HUDEP-2 (cell line): ENCODE measurements around the gene PDE11A.

ENCODE experiments used
- DNase-seq, 76 experiments: peaks; one replicate each; lab custom pipeline; 2025; ENCODE audit not compliant: unreplicated experiment in 76 of 76; lab: John Stamatoyannopoulos, UW

PDE11A gene

GRCh38 chr2:177586154-177586553 is 486.4 kb downstream of the PDE11A start:
- DNase-seq, result no peak

DNA sequence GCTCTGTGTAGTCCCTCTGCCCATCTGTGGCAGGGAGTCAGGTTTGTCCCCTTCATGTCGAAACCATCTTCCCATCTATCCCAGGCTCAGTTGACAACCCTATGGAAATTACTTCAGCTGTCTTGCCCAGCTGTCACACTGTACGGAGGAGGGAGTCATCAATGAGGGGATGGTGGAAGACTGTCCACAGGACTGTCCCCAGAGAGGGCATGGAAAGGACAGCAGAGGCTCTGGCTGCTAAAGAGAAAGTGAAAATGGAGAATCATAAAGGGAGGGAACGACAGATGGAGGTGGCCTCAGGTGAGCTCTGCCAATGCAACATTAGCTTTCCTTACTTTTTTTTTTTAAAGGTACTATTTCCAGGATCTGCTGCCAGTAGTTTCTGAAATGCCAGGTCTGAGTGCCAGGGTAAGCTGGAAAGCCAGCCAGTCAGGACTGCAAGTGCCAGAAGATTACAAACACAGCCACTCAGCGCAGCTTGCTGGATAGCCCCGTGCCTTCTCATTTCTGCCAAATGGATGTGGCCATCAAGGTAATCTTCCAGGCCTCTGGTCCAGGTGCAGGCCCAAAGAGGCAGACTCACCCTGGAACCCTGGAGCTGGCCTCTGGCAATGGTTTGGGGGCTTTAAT is 487.2 kb downstream of the PDE11A start:
- DNase-seq, result no peak

DNA sequence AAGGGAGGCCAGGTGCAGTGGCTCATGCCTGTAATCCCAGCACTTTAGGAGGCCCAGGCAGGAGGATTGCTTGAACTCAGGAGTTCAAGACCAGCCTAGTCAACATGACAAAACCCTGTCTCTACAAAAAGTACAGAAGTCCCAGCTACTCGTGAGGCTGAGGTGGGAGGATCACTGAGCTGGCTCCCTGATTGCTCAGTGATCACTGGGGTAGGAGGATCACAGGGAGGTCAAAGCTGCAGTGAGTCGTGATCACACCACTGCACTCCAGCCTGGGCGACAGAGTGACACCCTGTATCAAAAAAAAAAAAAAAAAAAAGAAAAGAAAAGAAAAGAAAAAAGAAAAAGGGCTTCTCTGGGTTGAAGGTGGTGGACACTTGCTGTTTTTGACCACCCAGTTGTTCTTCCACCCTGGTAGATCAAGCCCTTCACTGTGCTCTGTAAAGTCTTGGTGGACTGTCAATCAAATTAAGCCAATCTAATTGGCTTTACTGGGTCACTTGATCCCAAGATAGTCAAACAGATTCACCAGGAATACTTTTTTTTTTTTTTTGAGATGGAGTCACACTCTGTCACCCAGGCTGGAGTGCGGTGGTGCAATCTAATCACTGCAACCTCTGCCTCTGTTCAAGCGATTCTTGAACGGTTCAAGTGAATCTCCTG is 488.4 kb downstream of the PDE11A start:
- DNase-seq, result no peak

DNA sequence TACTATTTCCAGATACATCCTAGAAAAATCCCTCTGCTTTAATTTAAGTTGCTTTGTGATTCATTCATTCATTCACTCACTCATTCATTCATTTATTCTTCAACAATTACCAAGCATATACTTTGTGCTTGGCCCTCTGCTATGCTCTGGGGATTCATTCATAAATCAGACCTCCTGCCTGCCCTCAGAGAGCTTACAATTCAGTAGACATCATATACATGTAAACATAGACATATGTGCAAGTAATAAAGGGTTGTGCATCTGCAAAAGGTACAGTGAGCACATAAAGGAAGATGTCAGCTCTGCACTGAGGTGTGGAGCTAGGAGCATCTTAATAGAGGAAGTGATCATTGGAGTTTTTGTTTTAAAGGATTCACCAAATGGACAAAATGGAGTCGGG is 490.6 kb downstream of the PDE11A start:
- no peak for DNase-seq

DNA sequence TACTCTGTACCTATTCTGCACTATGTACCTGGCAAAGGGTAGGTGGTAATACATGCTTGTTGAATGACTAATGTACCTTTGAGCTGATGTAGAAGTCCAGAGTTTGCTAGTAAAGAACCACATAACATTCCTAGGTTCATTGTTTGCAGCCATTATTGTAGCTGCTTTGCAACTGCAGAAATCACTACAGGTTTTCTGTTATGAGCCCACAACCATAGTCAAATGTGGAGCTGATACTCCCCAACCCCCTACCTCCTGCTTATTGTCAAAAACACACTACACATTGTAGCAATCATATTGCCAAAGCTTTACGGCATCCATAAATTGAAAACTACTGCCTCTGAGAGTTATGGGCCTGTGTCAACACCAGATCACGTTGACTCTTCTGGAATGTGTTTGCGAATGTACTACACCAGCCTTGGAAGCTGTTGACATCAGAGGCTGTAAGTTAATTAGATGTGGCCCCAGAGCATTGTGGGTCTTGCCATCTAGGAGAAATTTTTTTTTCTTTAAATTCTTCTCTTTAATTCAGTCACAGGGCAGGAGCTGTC is 493.0 kb downstream of the PDE11A start:
- no peak for DNase-seq

DNA sequence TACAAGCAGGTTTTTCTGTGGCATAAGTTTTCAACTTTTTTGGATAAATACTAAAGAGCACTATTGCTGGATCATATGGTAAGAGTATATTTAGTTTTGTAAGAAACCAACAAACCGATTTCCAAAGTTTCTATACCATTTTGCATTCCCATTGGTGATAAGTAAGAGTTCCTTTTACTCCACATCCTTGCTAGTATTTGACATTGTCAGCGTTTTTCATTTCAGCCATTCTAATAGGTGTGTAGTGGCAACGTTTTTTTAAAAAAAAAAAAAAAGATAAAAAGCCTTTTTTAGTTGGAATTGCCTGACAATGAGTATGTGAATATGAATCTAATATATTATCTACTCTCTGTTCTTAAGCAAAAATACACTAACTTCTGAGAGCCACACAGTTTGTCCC is 494.1 kb downstream of the PDE11A start:
- DNase-seq, result no peak

DNA sequence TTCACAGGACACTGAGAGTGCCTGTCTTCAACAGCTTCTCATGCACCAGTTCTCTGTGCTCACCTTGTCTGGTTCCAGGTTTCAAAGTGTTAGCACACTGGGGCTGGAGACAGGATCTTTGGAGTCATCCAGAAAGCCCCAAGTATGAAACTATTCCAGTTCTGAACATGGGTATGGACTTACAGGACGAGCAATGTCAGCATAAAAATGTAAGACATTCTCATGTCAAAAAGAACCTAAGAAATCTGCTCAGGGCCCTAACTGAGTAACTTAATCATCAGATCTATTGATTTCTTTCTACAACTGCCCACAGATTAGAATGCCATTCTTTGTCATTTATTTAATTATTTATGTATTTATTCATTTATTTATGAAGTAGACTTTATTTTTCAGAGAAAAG is 495.5 kb downstream of the PDE11A start:
- no peak for DNase-seq

GRCh38 chr2:177575358-177575757 is 497.2 kb downstream of the PDE11A start:
- no peak for DNase-seq

DNA sequence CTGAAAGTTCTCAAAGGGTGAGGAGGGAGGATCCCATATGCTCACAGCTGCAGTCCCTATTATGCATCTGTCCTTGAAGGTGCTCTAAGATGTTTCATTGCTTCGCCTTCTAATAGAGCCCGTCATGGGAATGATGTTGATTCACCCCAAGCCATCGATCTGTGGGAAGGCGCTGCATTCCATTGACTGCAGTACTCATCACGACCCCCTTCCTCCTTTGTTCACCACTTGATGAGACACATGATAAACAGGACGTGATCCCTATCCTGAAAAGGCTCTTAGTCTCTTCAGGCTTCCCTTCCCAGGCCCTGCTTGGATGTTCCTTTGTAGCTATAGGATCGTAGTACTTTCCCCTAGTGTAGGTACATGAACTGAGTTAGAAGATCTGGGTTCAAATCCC is 498.2 kb downstream of the PDE11A start:
- DNase-seq, result no peak
